ENCODE data around the gene CACNG8. TPM values are rescaled to one million over a fixed set of nuclear protein-coding genes. Genes with fewer than 3 reads are reported as not detected.
A peak's percentile ranks its signal among the peaks of the same experiment; 100 is the strongest.

CACNG8 gene
- total RNA-seq, 1 donor from 2014 or later: 3.2 TPM

DNA sequence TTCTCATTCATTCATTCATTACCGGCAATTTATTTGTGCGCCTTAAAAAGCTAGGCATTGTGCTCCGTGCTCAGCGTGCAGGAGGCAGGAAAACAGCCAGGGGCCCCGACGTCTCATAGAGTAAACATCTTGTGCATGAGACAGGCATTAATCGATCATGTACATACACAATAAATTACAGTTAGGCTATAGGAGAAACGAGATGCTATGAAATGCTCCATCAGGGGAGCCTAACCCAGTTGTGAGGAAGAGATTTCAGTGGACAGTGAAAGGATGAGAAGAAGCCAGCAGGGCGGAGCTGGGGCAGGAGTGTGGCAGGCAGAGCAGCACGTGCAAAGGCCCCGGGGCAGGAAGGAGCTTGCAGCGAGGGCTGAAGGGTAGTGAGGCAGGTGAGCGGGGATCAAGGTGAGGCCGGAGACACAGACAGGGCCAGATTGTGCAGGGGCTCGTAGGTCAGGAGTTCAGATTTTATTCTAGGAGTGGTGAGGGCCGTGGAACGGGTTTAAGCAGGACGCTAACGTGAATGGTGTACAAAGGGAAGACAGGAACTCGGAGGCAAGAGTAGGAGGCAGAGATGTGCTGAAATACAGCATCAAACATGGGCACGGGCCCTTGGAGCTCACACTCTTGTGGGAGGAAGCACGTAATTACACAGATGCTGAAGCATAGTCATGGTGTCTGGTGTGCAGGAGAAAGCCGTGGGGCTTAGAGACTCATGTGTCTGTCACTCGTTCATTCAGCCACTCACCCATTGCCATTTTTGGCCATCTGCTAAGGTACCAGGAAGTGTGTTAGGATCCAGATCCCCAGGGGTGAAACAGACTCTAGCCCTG, 20.9 kb downstream of the CACNG8 start:
- H3K9ac ChIP-seq (ENCODE audit: low read length): no peak overlapping the region
- peaks cover 4% of the 10 kb centered on the region for H3K27me3 ChIP-seq (ENCODE audit: insufficient read depth, low read length)
- no peaks in the 10 kb centered on the region for H4K20me1 ChIP-seq (ENCODE audit: insufficient read depth, low read length)
- H3K36me3 ChIP-seq (ENCODE audit: insufficient read depth, low read length): no peaks in the 10 kb centered on the region
- H3K4me2 ChIP-seq (ENCODE audit: low read length): no peak overlapping the region
- DNase-seq (ENCODE audit: low read depth) (no peak), FAIRE-seq (no peak)
- no peak overlapping the region for H3K27ac ChIP-seq (ENCODE audit: low read depth, low read length)
- peaks cover 20% of the 10 kb centered on the region for H3K27me3 Mint-ChIP-seq (ENCODE audit: low read depth, unreplicated experiment)
- H3K4me3 ChIP-seq (ENCODE audit: insufficient read depth, low read depth, low read length): no peak overlapping the region
- H3K4me1 ChIP-seq (ENCODE audit: insufficient read depth, low read length): peaks cover 5% of the 10 kb centered on the region
- H3K79me2 ChIP-seq (ENCODE audit: insufficient read depth, low read length): no peaks in the 10 kb centered on the region
- H3K36me3 Mint-ChIP-seq (ENCODE audit: low read depth, unreplicated experiment): peaks cover 3% of the 10 kb centered on the region
- no peak overlapping the region for H3K4me3 Mint-ChIP-seq (ENCODE audit: unreplicated experiment)
- H3K27ac Mint-ChIP-seq (ENCODE audit: unreplicated experiment): no peak overlapping the region
- TF ChIP-seq EZH2 (IDR thresholded peaks at IDR 0.05; ENCODE audit: insufficient read depth, low read length): no peak
- TF ChIP-seq, protein P1, sequence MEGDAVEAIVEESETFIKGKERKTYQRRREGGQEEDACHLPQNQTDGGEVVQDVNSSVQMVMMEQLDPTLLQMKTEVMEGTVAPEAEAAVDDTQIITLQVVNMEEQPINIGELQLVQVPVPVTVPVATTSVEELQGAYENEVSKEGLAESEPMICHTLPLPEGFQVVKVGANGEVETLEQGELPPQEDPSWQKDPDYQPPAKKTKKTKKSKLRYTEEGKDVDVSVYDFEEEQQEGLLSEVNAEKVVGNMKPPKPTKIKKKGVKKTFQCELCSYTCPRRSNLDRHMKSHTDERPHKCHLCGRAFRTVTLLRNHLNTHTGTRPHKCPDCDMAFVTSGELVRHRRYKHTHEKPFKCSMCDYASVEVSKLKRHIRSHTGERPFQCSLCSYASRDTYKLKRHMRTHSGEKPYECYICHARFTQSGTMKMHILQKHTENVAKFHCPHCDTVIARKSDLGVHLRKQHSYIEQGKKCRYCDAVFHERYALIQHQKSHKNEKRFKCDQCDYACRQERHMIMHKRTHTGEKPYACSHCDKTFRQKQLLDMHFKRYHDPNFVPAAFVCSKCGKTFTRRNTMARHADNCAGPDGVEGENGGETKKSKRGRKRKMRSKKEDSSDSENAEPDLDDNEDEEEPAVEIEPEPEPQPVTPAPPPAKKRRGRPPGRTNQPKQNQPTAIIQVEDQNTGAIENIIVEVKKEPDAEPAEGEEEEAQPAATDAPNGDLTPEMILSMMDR (IDR thresholded peaks at IDR 0.05; ENCODE audit: insufficient read depth, low read depth, low read length): no peak
- H3K4me1 Mint-ChIP-seq (ENCODE audit: low read depth, unreplicated experiment): peaks cover 2% of the 10 kb centered on the region
- peaks cover 12% of the 10 kb centered on the region for H3K9me3 Mint-ChIP-seq (ENCODE audit: unreplicated experiment)
- no peaks in the 10 kb centered on the region for H3K9me3 ChIP-seq (ENCODE audit: insufficient read depth, low read depth, low read length)
- no peak overlapping the region for H2AFZ ChIP-seq (ENCODE audit: low read depth, low read length)

DNA sequence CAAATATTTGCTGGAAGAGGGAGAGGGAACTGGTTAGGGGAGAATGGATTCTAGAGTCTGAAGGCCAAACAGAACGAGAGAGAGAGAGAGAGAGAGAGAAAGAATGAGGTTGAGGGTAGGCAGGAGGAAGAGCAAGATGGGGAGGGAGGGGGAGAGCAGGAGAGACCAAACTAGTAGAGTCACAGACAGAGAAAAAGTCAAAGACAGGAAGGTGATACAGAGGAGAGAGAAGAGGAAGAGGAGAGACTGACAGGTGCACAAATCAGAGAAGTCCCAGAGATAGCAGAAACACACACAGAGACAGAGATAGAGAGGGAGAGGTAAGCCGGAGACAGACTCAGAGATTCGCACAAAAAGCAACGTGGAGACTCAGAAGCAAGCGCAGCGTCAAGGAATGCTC, 23.1 kb downstream of the CACNG8 start:
- Histone ChIP-seq H4K20me1 (ENCODE audit: insufficient read depth, low read length) (no peaks in the 10 kb centered on the region), H3K79me2 (ENCODE audit: insufficient read depth, low read length) (no peaks in the 10 kb centered on the region), H2AFZ (ENCODE audit: low read depth, low read length) (no peak overlapping the region), H3K4me1 (ENCODE audit: insufficient read depth, low read length) (no peaks in the 10 kb centered on the region), H3K9me3 (ENCODE audit: insufficient read depth, low read depth, low read length) (no peaks in the 10 kb centered on the region), H3K4me2 (ENCODE audit: low read length) (no peak overlapping the region), H3K27me3 (ENCODE audit: insufficient read depth, low read length) (no peaks in the 10 kb centered on the region), H3K4me3 (ENCODE audit: insufficient read depth, low read depth, low read length) (no peak overlapping the region), H3K36me3 (ENCODE audit: insufficient read depth, low read length) (no peaks in the 10 kb centered on the region), H3K9ac (ENCODE audit: low read length) (no peak overlapping the region), H3K27ac (ENCODE audit: low read depth, low read length) (no peak overlapping the region)
- Mint-ChIP-seq H3K4me3 (ENCODE audit: unreplicated experiment) (no peak overlapping the region), H3K4me1 (ENCODE audit: low read depth, unreplicated experiment) (no peaks in the 10 kb centered on the region), H3K9me3 (ENCODE audit: unreplicated experiment) (peaks cover 3% of the 10 kb centered on the region), H3K27me3 (ENCODE audit: low read depth, unreplicated experiment) (peaks cover 13% of the 10 kb centered on the region), H3K36me3 (ENCODE audit: low read depth, unreplicated experiment) (no peaks in the 10 kb centered on the region), H3K27ac (ENCODE audit: unreplicated experiment) (no peak overlapping the region)
- no peak for FAIRE-seq
- TF ChIP-seq EZH2 (IDR thresholded peaks at IDR 0.05; ENCODE audit: insufficient read depth, low read length): no peak
- TF ChIP-seq, protein P1 (IDR thresholded peaks at IDR 0.05; ENCODE audit: insufficient read depth, low read depth, low read length): no peak
- no peak for DNase-seq (ENCODE audit: low read depth)

GRCh38 chr19:53988981-53989380, 26.2 kb downstream of the CACNG8 start:
- Histone ChIP-seq H3K27ac (ENCODE audit: low read depth, low read length) (no peak overlapping the region), H3K4me2 (ENCODE audit: low read length) (no peak overlapping the region), H3K4me3 (ENCODE audit: insufficient read depth, low read depth, low read length) (no peak overlapping the region), H3K4me1 (ENCODE audit: insufficient read depth, low read length) (no peaks in the 10 kb centered on the region), H3K27me3 (ENCODE audit: insufficient read depth, low read length) (peaks cover 15% of the 10 kb centered on the region), H3K36me3 (ENCODE audit: insufficient read depth, low read length) (no peaks in the 10 kb centered on the region), H3K9ac (ENCODE audit: low read length) (no peak overlapping the region), H4K20me1 (ENCODE audit: insufficient read depth, low read length) (no peaks in the 10 kb centered on the region), H2AFZ (ENCODE audit: low read depth, low read length) (no peak overlapping the region), H3K9me3 (ENCODE audit: insufficient read depth, low read depth, low read length) (no peaks in the 10 kb centered on the region), H3K79me2 (ENCODE audit: insufficient read depth, low read length) (no peaks in the 10 kb centered on the region)
- DNase-seq (ENCODE audit: low read depth) (no peak), FAIRE-seq (no peak)
- Mint-ChIP-seq H3K9me3 (ENCODE audit: unreplicated experiment) (no peaks in the 10 kb centered on the region), H3K36me3 (ENCODE audit: low read depth, unreplicated experiment) (no peaks in the 10 kb centered on the region), H3K4me3 (ENCODE audit: unreplicated experiment) (peak overlapping the region; percentile 6), H3K4me1 (ENCODE audit: low read depth, unreplicated experiment) (no peaks in the 10 kb centered on the region), H3K27ac (ENCODE audit: unreplicated experiment) (no peak overlapping the region), H3K27me3 (ENCODE audit: low read depth, unreplicated experiment) (peaks cover 23% of the 10 kb centered on the region)
- TF ChIP-seq, protein P1 (IDR thresholded peaks at IDR 0.05; ENCODE audit: insufficient read depth, low read depth, low read length): no peak
- no peak for TF ChIP-seq EZH2 (IDR thresholded peaks at IDR 0.05; ENCODE audit: insufficient read depth, low read length)
